ENCODE measurements around the gene RBP2. TPM values are rescaled to one million over a fixed set of nuclear protein-coding genes. Genes with fewer than 3 reads are reported as not detected.

Gene RBP2
- total RNA-seq (2022; extraction: Qiagen RNA extraction; ENCODE audit: low read depth), result not detected in 5 replicates

DNA sequence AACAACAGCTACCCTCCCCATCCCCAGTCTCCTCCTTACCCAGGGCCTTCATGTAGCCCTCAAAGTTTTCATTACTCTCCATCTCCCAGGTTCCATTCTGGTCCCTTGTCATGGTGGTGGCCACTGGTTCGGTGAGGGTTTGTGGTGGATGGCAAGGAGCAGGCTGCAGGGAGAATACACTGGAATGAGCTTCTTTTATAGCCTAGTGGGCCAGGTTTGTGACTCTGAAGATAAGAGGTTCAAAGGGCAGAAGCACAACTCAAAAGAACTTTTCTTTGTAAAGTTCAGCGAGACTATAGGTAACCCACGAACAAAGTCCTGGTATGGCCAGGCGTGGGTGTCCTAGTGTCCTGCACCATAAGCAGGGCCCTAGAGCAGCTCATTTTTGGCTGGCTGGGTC lies at the start of gene RBP2:
RBP2 (minus strand) TSS at position 169 of the 400 bp plus-strand sequence; CDS start at position 112, 57 bp downstream.

Other genes with a start within 250 kb of the RBP2 start
- gene MRPS22, start 132.5 kb downstream of the RBP2 start, total RNA-seq (2022; extraction: Qiagen RNA extraction; ENCODE audit: low read depth), result 43.4 to 48.9 TPM (median 45.7 TPM) in 5 replicates
- 67.5 to 78.7 TPM (median 75.9 TPM) in 5 replicates for gene COPB2, start 86.9 kb downstream of the RBP2 start, total RNA-seq (2022; extraction: Qiagen RNA extraction; ENCODE audit: low read depth)
- gene RBP1, start 63.2 kb upstream of the RBP2 start, total RNA-seq (2022; extraction: Qiagen RNA extraction; ENCODE audit: low read depth), result 4.2 to 6.2 TPM (median 5.6 TPM) in 5 replicates
- gene NMNAT3, start 201.5 kb upstream of the RBP2 start, total RNA-seq (2022; extraction: Qiagen RNA extraction; ENCODE audit: low read depth), result 1.0 to 1.9 TPM (median 1.2 TPM) in 5 replicates

Data from A549 treated with DMSO at 1 μM for 4 hours (cell line).